ENCODE measurements around the gene MYO1D. TPM values are rescaled to one million over a fixed set of nuclear protein-coding genes. Genes with fewer than 3 reads are reported as not detected.

The MYO1D gene
- total and polyA plus RNA-seq, 8 donors = 22.0 to 92.8 (median 27.4) TPM

- Histone ChIP-seq H3K36me3 (peaks cover 3 to 21% of the 10 kb centered on the region in 2 donors), H3K27ac (peak overlapping the region in 1 of 2 donors; percentile 86), H3K9me3 (no peaks in the 10 kb centered on the region), H3K4me3 (peak overlapping the region; percentile 86 to 100), H3K4me1 (peaks cover 10 to 22% of the 10 kb centered on the region in 2 donors), H3K27me3 (no peaks in the 10 kb centered on the region)
- no peak for TF ChIP-seq CTCF (IDR thresholded peaks at IDR 0.05)
- intact Hi-C loops (cut with DNase I) = no loop called here
- no peak for DNase-seq
- peak; percentile 4 for ATAC-seq
Observed at GRCh38 chr17:32443827-32444300, 433.1 kb downstream of the MYO1D start.

Other genes with a start within 250 kb of the MYO1D start
- gene TMEM98, start 51.0 kb upstream of the MYO1D start, total RNA-seq = 100 to 1,000 TPM in 1 of 2 donors, 10 to 100 TPM in 1; 57.1 to 142 TPM
- 100 to 1,000 TPM; 250 to 313 (median 278) TPM for gene TMEM98, start 51.0 kb upstream of the MYO1D start, polyA plus RNA-seq (ENCODE audit: insufficient read length in 6 of 6)
- gene SPACA3, start 114.7 kb upstream of the MYO1D start, total RNA-seq = not detected
- under 1 TPM in 2 of 6 donors, not detected in 4; 0.18 to 0.24 TPM for gene SPACA3, start 114.7 kb upstream of the MYO1D start, polyA plus RNA-seq (ENCODE audit: insufficient read length in 6 of 6)